Esophagus muscularis mucosa (tissue), 3 donors: ENCODE data around the gene TEX38.

Experiments
- POLR2A ChIP-seq: fragments of 450-650 bp; IDR thresholded peaks from one replicate; pipeline ENCODE4 v1.6.1; 2017; ENCODE audit warnings: antibody characterized with exemption, moderate library complexity, mild to moderate bottlenecking, low read depth
- POLR2AphosphoS5 ChIP-seq, 2 donors: sonication (generic); formaldehyde crosslinking; IDR thresholded peaks; one replicate each; pipeline ENCODE4 v1.6.1; 2017; ENCODE audit warnings: antibody characterized with exemption in 2 of 2
- TF ChIP-seq, protein P1 (sequence below), 3 experiments: fragments of 200-600 bp in 2 of 3; fragments of 450-650 bp in 1 of 3; sonication (generic) in 2 of 3; IDR thresholded peaks; one replicate each; pipeline ENCODE4 v1.5.1; 2017 to 2019; ENCODE audit warnings: antibody characterized with exemption in 3 of 3, mild to moderate bottlenecking in 2 of 3, moderate library complexity in 1 of 3

- TF ChIP-seq POLR2AphosphoS5 (IDR thresholded peaks at IDR 0.05) (no peak), POLR2A (no peak)
- TF ChIP-seq, protein P1, sequence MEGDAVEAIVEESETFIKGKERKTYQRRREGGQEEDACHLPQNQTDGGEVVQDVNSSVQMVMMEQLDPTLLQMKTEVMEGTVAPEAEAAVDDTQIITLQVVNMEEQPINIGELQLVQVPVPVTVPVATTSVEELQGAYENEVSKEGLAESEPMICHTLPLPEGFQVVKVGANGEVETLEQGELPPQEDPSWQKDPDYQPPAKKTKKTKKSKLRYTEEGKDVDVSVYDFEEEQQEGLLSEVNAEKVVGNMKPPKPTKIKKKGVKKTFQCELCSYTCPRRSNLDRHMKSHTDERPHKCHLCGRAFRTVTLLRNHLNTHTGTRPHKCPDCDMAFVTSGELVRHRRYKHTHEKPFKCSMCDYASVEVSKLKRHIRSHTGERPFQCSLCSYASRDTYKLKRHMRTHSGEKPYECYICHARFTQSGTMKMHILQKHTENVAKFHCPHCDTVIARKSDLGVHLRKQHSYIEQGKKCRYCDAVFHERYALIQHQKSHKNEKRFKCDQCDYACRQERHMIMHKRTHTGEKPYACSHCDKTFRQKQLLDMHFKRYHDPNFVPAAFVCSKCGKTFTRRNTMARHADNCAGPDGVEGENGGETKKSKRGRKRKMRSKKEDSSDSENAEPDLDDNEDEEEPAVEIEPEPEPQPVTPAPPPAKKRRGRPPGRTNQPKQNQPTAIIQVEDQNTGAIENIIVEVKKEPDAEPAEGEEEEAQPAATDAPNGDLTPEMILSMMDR (IDR thresholded peaks at IDR 0.05) = no peak
Observed at GRCh38 chr1:46646331-46646730, 25.3 kb upstream of the TEX38 start.
